Body of pancreas (tissue), 4 donors: ENCODE results near the gene VWA2.

ENCODE experiments used
- POLR2A ChIP-seq, 3 donors: fragments of 450-650 bp; IDR thresholded peaks; one replicate each; pipeline ENCODE4 v1.6.1; 2016; ENCODE audit warnings: antibody characterized with exemption in 3 of 3, mild to moderate bottlenecking in 2 of 3
- TF ChIP-seq, protein P1 (sequence below), 7 experiments: fragments of 450-650 bp in 4 of 7; fragments of 200-600 bp in 3 of 7; sonication (generic) in 3 of 7; IDR thresholded peaks; one replicate each; pipeline ENCODE4 v1.5.1; 2016 to 2019; ENCODE audit warnings: antibody characterized with exemption in 7 of 7

DNA sequence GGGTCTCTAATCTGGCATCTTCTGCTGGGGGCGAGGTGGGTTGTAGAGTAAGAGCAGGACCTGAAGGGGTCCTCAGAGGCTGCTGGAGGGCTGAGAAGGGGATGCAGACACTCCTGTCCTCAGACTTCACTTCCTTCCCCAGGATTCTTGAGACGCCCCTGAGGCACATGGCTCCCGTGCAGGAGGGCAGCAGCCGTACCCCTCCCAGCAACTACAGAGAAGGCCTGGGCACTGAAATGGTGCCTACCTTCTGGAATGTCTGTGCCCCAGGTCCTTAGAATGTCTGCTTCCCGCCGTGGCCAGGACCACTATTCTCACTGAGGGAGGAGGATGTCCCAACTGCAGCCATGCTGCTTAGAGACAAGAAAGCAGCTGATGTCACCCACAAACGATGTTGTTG, 52.0 kb downstream of the VWA2 start:
- TF ChIP-seq, protein P1, sequence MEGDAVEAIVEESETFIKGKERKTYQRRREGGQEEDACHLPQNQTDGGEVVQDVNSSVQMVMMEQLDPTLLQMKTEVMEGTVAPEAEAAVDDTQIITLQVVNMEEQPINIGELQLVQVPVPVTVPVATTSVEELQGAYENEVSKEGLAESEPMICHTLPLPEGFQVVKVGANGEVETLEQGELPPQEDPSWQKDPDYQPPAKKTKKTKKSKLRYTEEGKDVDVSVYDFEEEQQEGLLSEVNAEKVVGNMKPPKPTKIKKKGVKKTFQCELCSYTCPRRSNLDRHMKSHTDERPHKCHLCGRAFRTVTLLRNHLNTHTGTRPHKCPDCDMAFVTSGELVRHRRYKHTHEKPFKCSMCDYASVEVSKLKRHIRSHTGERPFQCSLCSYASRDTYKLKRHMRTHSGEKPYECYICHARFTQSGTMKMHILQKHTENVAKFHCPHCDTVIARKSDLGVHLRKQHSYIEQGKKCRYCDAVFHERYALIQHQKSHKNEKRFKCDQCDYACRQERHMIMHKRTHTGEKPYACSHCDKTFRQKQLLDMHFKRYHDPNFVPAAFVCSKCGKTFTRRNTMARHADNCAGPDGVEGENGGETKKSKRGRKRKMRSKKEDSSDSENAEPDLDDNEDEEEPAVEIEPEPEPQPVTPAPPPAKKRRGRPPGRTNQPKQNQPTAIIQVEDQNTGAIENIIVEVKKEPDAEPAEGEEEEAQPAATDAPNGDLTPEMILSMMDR (IDR thresholded peaks at IDR 0.05) = no peak
- no peak for TF ChIP-seq POLR2A (IDR thresholded peaks at IDR 0.05)
